GM12865 (cell line): ENCODE data around the gene MAPT.

Experiments
- DNase-seq: peaks from one replicate; pipeline ENCODE4 v3.0.0; 2010; ENCODE audit warnings: low read depth
- H3K4me3 ChIP-seq: 2 replicates; pipeline ENCODE4 v1.5.1; 2011; ENCODE audit warnings: mild to moderate bottlenecking, low read depth, low read length, control low read depth
- CTCF ChIP-seq: IDR thresholded peaks from 2 replicates; pipeline ENCODE4 v1.5.1; 2011; ENCODE audit warnings: low read length, control low read depth, low read depth, inconsistent platforms; ENCODE audit not compliant: insufficient read depth; ENCODE audit errors: missing control alignments

Gene MAPT

GRCh38 chr17:46026166-46027047 lies 132.1 kb downstream of the MAPT start:
- no peak overlapping the region for H3K4me3 ChIP-seq
- no peak for TF ChIP-seq CTCF
- DNase-seq, result no peak

DNA sequence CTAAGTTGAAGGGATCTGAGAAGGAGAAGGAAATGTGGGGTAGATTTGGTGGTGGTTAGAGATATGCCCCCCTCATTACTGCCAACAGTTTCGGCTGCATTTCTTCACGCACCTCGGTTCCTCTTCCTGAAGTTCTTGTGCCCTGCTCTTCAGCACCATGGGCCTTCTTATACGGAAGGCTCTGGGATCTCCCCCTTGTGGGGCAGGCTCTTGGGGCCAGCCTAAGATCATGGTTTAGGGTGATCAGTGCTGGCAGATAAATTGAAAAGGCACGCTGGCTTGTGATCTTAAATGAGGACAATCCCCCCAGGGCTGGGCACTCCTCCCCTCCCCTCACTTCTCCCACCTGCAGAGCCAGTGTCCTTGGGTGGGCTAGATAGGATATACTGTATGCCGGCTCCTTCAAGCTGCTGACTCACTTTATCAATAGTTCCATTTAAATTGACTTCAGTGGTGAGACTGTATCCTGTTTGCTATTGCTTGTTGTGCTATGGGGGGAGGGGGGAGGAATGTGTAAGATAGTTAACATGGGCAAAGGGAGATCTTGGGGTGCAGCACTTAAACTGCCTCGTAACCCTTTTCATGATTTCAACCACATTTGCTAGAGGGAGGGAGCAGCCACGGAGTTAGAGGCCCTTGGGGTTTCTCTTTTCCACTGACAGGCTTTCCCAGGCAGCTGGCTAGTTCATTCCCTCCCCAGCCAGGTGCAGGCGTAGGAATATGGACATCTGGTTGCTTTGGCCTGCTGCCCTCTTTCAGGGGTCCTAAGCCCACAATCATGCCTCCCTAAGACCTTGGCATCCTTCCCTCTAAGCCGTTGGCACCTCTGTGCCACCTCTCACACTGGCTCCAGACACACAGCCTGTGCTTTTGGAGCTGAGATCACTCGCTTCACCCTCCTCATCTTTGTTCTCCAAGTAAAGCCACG lies 133.0 kb downstream of the MAPT start:
- no peak for DNase-seq
- TF ChIP-seq CTCF, result no peak
- no peak overlapping the region for H3K4me3 ChIP-seq

- no peak for TF ChIP-seq CTCF
- DNase-seq, result no peak
- H3K4me3 ChIP-seq, result no peak overlapping the region
Observed at GRCh38 chr17:46027976-46028325, 133.6 kb downstream of the MAPT start.

- no peak for TF ChIP-seq CTCF
- no peak for DNase-seq
- no peak overlapping the region for H3K4me3 ChIP-seq
Observed at GRCh38 chr17:46028374-46028773, 134.0 kb downstream of the MAPT start.

DNA sequence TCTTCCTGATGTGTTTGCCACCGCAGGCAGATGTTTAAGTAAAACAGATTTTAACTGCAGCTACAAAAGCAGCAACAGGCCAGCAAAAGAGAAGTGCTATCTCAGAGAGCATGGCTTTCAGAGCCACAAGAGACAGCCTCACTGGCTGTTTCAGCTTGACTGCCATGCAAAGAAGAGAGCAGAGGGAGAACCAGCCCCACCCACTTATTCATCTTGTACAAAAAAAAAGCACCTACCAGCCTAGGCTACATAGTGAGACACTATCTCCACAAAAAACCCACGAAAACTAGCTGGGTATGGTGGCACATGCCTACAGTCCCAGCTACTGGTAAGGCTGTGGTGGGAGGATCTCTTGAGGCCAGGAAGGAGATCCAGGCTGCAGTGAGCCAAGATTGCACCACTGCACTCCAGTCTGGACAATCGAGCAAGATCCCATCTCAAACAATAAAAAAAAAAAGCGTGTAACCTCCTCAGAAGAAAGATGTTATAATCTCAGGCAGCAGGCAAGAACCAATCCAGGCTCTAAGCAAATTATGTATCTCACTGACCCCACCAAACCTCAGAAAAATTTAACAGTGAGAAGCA lies 134.7 kb downstream of the MAPT start:
- TF ChIP-seq CTCF, result no peak
- H3K4me3 ChIP-seq, result no peak overlapping the region
- no peak for DNase-seq

DNA sequence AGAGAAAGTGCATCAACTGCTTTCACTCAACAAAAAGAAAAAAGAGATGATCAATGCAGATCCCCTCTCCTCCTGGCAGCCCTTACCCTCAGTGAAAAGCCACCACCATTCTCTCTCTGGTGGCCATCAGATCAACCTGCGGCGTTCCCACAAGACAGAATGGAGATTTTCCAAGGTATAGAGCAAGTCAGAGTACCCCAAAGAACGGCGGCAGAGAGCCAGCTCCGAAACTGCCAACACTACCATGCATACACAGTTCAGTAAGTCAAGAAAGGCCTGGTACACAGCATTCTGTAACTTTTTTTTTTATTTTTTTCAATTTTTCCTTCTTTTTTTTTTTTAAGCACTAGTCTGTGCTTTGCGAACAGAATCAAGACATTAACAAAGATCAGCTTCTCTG lies 135.3 kb downstream of the MAPT start:
- no peak for DNase-seq
- TF ChIP-seq CTCF, result no peak
- H3K4me3 ChIP-seq, result no peak overlapping the region
